ENCODE results near the gene ZNF232.
"Not testable (repeated sequence)": the region's sequence is repeated elsewhere in the genome, so short reads cannot be mapped to it uniquely, and the experiment has no call there.

The ZNF232 gene

GRCh38 chr17:5121186-5121841 is 9.6 kb upstream of the ZNF232 start:
- H3K4me3 ChIP-seq (ENCODE audit: low read depth, low read length) = no peak overlapping the region
- TF ChIP-seq CTCF (IDR thresholded peaks at IDR 0.05; ENCODE audit: control insufficient read depth, extremely low read depth, insufficient read depth) = no peak

GRCh38 chr17:5120436-5121185 is 8.9 kb upstream of the ZNF232 start:
- not testable (repeated sequence) for H3K4me3 ChIP-seq (ENCODE audit: low read depth, low read length); DNase-seq (ENCODE audit: low read depth)

More at GRCh38 chr17:5121186-5121841, 9.6 kb upstream of the ZNF232 start:
- no peak for DNase-seq (ENCODE audit: low read depth)

GRCh38 chr17:5120036-5120435 is 8.4 kb upstream of the ZNF232 start:
- TF ChIP-seq CTCF (IDR thresholded peaks at IDR 0.05; ENCODE audit: control insufficient read depth, extremely low read depth, insufficient read depth) = no peak
- no peak overlapping the region for H3K4me3 ChIP-seq (ENCODE audit: low read depth, low read length)
- DNase-seq (ENCODE audit: low read depth) = no peak

GRCh38 chr17:5118219-5118618 is 6.5 kb upstream of the ZNF232 start:
- DNase-seq (ENCODE audit: low read depth) = no peak
- TF ChIP-seq CTCF (IDR thresholded peaks at IDR 0.05; ENCODE audit: control insufficient read depth, extremely low read depth, insufficient read depth) = no peak
- H3K4me3 ChIP-seq (ENCODE audit: low read depth, low read length) = no peak overlapping the region

- no peak within 1 kb of the TSS for H3K4me3 ChIP-seq (ENCODE audit: low read depth, low read length)
- no peak for TF ChIP-seq CTCF (IDR thresholded peaks at IDR 0.05; ENCODE audit: control insufficient read depth, extremely low read depth, insufficient read depth)
- no peak for DNase-seq (ENCODE audit: low read depth)
Measured at GRCh38 chr17:5115673-5116651, 4.3 kb upstream of the ZNF232 start, which contains the start of gene USP6. Gene USP6, plus strand, starts transcription at chr17:5116032. Its CDS starts 14,336 bp downstream, at chr17:5130368.

- no peak for DNase-seq (ENCODE audit: low read depth)
- TF ChIP-seq CTCF (IDR thresholded peaks at IDR 0.05; ENCODE audit: control insufficient read depth, extremely low read depth, insufficient read depth) = no peak
- H3K4me3 ChIP-seq (ENCODE audit: low read depth, low read length) = peak overlapping the region; percentile 93
Measured at GRCh38 chr17:5110816-5111215, 862 bp downstream of the ZNF232 start.

GRCh38 chr17:5100832-5101231 is 10.8 kb downstream of the ZNF232 start:
- no peak for DNase-seq (ENCODE audit: low read depth)
- H3K4me3 ChIP-seq (ENCODE audit: low read depth, low read length) = no peak overlapping the region
- TF ChIP-seq CTCF (IDR thresholded peaks at IDR 0.05; ENCODE audit: control insufficient read depth, extremely low read depth, insufficient read depth) = no peak
